ENCODE measurements around the gene ZNF821.
A peak's percentile ranks its signal among the peaks of the same experiment; 100 is the strongest.

- TF ChIP-seq POLR2A (IDR thresholded peaks at IDR 0.05) (peak in 1 of 2 donors; percentile 83), POLR2AphosphoS5 (IDR thresholded peaks at IDR 0.05) (peak; percentile 71 to 89 (median 77)), CTCF (IDR thresholded peaks at IDR 0.05) (no peak)
These were observed 38.1 kb downstream of the ZNF821 start, which contains the start of gene ATXN1L for GRCh38 chr16:71845639-71846430.

All from suprapubic skin (tissue), 4 donors.